Testis (tissue), 2 donors: Measurements from ENCODE around the gene INTS3.

Experiments
- CTCF ChIP-seq, 3 experiments: fragments of 450-650 bp in 2 of 3; fragments of 200-600 bp in 1 of 3; sonication (generic) in 1 of 3; IDR thresholded peaks; one replicate each; pipeline ENCODE4 v1.5.1; 2016 to 2019; ENCODE audit warnings: antibody characterized with exemption in 3 of 3, mild to moderate bottlenecking in 2 of 3, moderate library complexity in 1 of 3
- POLR2A ChIP-seq: fragments of 450-650 bp; IDR thresholded peaks from one replicate; pipeline ENCODE4 v1.6.1; 2017; ENCODE audit warnings: antibody characterized with exemption, mild to moderate bottlenecking, moderate library complexity

GRCh38 chr1:153763365-153764225, 35.7 kb downstream of the INTS3 start:
- no peak for TF ChIP-seq CTCF (IDR thresholded peaks at IDR 0.05)
- no peak for TF ChIP-seq POLR2A
